ENCODE results near the gene RREB1.
"Not testable (repeated sequence)": the region's sequence is repeated elsewhere in the genome, so short reads cannot be mapped to it uniquely, and the experiment has no call there.

Gene RREB1

GRCh38 chr6:7148100-7148822 is 40.5 kb downstream of the RREB1 start:
- TF ChIP-seq POLR2A (IDR thresholded peaks at IDR 0.05; ENCODE audit: low read depth, low read length) (no peak), PAX5 (IDR thresholded peaks at IDR 0.05; ENCODE audit: insufficient read depth, low read length, severe bottlenecking) (no peak), SPI1 (IDR thresholded peaks at IDR 0.05; ENCODE audit: low read depth, low read length) (no peak), POLR2AphosphoS5 (IDR thresholded peaks at IDR 0.05; ENCODE audit: low read depth, low read length) (no peak), POU2F2 (IDR thresholded peaks at IDR 0.05; ENCODE audit: low read depth, low read length) (no peak), TAF1 (IDR thresholded peaks at IDR 0.05; ENCODE audit: low read depth, low read length) (no peak)
- no peak for FAIRE-seq
- no peak for DNase-seq (ENCODE audit: insufficient read length, low spot score)

- no peak for DNase-seq (ENCODE audit: insufficient read length, low spot score)
- TF ChIP-seq SPI1 (IDR thresholded peaks at IDR 0.05; ENCODE audit: low read depth, low read length) (no peak), TAF1 (IDR thresholded peaks at IDR 0.05; ENCODE audit: low read depth, low read length) (no peak), POU2F2 (IDR thresholded peaks at IDR 0.05; ENCODE audit: low read depth, low read length) (no peak), POLR2AphosphoS5 (IDR thresholded peaks at IDR 0.05; ENCODE audit: low read depth, low read length) (no peak)
- no peak for FAIRE-seq
Observed at GRCh38 chr6:7150381-7151064, 42.8 kb downstream of the RREB1 start.

DNA sequence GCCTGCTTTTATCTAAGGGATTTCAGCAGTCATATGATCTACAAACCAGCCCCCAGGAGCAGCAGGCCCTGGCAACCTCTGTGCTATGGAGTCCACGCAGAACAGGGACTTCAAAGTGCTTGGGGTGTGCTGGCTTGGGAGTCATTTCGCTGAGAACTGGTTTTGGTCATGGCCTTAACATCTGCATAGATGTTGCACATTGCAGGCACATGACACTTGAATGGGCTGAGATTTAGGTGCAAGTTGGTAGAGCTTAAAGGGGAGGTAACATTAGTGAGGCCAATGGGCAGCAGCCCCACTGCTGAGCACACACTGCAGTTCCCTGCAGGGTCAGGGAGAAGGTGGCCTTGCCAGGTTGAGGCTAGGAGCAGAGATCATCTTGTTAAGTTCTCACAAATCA is 43.6 kb downstream of the RREB1 start:
- FAIRE-seq: peak; percentile 55
- no peak for TF ChIP-seq PAX5 (IDR thresholded peaks at IDR 0.05; ENCODE audit: insufficient read depth, low read length, severe bottlenecking)
- TF ChIP-seq POU2F2 (IDR thresholded peaks at IDR 0.05; ENCODE audit: low read depth, low read length): no peak
- no peak for TF ChIP-seq SPI1 (IDR thresholded peaks at IDR 0.05; ENCODE audit: low read depth, low read length)
- no peak for TF ChIP-seq POLR2A (IDR thresholded peaks at IDR 0.05; ENCODE audit: low read depth, low read length)
- no peak for TF ChIP-seq POLR2AphosphoS5 (IDR thresholded peaks at IDR 0.05; ENCODE audit: low read depth, low read length)
- TF ChIP-seq TAF1 (IDR thresholded peaks at IDR 0.05; ENCODE audit: low read depth, low read length): no peak
- no peak for DNase-seq (ENCODE audit: insufficient read length, low spot score)

- FAIRE-seq: no peak
- TF ChIP-seq TAF1 (IDR thresholded peaks at IDR 0.05; ENCODE audit: low read depth, low read length) (no peak), SPI1 (IDR thresholded peaks at IDR 0.05; ENCODE audit: low read depth, low read length) (no peak), POU2F2 (IDR thresholded peaks at IDR 0.05; ENCODE audit: low read depth, low read length) (no peak), PAX5 (IDR thresholded peaks at IDR 0.05; ENCODE audit: insufficient read depth, low read length, severe bottlenecking) (no peak), POLR2AphosphoS5 (IDR thresholded peaks at IDR 0.05; ENCODE audit: low read depth, low read length) (no peak), POLR2A (IDR thresholded peaks at IDR 0.05; ENCODE audit: low read depth, low read length) (no peak)
- DNase-seq (ENCODE audit: insufficient read length, low spot score): no peak
Observed at GRCh38 chr6:7152462-7152861, 44.7 kb downstream of the RREB1 start.

- FAIRE-seq (peak; percentile 43), DNase-seq (ENCODE audit: insufficient read length, low spot score) (no peak)
- TF ChIP-seq TAF1 (IDR thresholded peaks at IDR 0.05; ENCODE audit: low read depth, low read length) (no peak), POLR2A (IDR thresholded peaks at IDR 0.05; ENCODE audit: low read depth, low read length) (no peak), POLR2AphosphoS5 (IDR thresholded peaks at IDR 0.05; ENCODE audit: low read depth, low read length) (no peak), PAX5 (IDR thresholded peaks at IDR 0.05; ENCODE audit: insufficient read depth, low read length, severe bottlenecking) (no peak), SPI1 (IDR thresholded peaks at IDR 0.05; ENCODE audit: low read depth, low read length) (no peak), POU2F2 (IDR thresholded peaks at IDR 0.05; ENCODE audit: low read depth, low read length) (no peak)
Observed at GRCh38 chr6:7153789-7154188, 46.0 kb downstream of the RREB1 start.

DNA sequence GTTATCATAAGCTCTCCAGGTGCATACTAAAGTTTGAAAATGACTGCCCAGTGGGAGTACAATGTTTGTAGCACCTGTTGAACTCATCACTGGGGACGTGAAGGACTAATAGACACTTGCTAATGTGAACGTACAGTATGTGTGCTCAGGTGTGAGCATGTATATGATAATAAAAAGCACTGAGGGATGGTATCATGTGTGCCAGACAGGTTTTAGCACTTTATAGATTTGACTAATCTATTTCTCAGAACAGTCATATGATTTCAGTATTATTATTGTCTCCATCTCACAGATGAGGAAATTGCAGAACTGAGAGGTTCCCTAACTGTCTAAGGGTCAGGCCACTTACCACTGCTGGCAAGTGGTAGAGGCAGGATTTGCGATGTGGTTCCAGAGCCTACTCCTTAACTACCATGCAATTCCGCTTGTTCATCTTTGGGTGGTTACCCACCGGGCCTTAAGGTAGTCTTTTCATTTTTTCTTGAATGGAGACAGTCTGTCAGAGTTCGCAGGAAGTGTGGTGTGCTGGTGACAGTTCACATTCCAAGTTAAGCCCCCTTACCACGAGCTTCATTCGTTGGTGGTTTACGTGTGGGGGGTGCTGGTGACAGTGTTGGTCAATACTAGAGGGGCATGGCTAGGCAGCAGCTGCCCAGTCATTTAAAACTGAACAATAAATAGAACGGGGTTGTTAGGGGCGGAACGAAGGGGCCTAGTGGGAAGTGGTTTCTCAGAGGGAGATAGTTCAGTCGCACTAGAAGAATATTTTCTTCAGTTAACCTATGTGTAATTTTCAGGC is 46.8 kb downstream of the RREB1 start:
- FAIRE-seq (peak; percentile 60), DNase-seq (ENCODE audit: insufficient read length, low spot score) (no peak)
- peak; percentile 98 for TF ChIP-seq SPI1 (IDR thresholded peaks at IDR 0.05; ENCODE audit: low read depth, low read length)
- no peak for TF ChIP-seq TAF1 (IDR thresholded peaks at IDR 0.05; ENCODE audit: low read depth, low read length)
- no peak for TF ChIP-seq PAX5 (IDR thresholded peaks at IDR 0.05; ENCODE audit: insufficient read depth, low read length, severe bottlenecking)
- no peak for TF ChIP-seq POLR2AphosphoS5 (IDR thresholded peaks at IDR 0.05; ENCODE audit: low read depth, low read length)
- TF ChIP-seq POU2F2 (IDR thresholded peaks at IDR 0.05; ENCODE audit: low read depth, low read length): no peak; the same call in 1 of the 2 replicates

DNA sequence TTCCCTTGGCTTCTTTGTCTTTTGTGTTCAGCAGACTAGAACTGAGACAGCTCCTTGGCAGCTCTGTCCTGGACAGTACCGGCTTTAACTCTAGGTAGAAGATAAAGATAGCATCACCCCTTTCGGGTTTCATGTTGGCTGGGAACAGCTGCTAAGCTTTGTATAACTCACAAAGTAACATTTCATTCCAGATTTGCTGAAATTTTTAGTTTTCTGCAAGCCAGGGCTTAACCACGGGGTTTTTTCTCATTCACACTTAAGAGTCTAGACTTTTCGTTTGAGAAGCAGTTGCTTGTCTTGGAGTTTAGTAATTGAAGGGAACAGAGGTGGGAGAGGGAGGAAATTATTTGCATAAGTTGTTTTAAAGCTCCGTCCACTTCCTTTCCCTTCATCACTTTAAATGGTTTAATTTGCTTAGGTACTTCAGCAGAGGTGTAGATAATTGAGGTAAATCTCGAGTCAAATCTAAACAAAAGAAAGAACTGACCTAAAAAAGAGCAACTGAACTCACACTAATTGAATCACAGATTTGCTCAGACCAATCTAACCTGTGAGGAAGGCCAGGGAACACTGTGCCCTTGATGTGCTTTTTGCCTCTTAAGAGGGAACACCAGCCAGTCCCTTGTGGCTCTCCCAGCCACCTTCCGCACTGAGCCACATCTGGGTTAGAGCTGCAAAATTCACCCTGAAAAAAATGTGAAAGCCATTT is 48.3 kb downstream of the RREB1 start:
- TF ChIP-seq SPI1 (IDR thresholded peaks at IDR 0.05; ENCODE audit: low read depth, low read length) (peak; percentile 37; the same call in 1 of the 2 replicates), POU2F2 (IDR thresholded peaks at IDR 0.05; ENCODE audit: low read depth, low read length) (no peak), PAX5 (IDR thresholded peaks at IDR 0.05; ENCODE audit: insufficient read depth, low read length, severe bottlenecking) (peak; percentile 37)
- FAIRE-seq (peak; percentile 52), DNase-seq (ENCODE audit: insufficient read length, low spot score) (no peak)

DNA sequence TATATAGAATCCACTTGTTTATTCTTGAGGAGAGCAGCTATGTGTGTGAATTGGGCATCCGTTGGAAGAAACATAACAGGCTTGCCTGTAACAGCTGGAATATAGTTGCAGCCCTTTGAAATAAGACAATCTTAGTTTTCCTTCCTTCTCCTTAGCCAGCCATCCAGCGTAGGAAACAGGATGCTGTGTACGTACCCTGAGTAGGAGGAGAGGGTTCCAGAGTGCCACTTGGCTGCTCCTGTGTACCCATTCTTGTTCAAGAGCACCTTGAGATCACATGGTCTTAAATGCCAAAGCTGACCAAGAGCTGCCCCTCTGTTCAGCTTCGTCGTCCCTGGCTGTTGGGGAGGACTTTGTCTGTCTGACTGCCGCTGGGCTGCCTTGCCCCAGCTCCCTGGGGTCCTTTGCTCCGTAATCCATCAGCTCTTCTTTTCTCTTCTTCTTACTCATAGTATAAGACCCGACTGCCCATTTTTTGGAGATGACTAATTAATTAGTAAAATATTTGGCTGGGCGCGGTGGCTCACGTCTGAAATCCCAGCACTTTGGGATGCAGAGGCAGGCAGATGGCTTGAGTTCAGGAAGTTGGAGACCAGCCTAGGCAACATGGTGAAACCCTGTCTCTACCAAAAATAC is 49.0 kb downstream of the RREB1 start:
- TF ChIP-seq POLR2AphosphoS5 (IDR thresholded peaks at IDR 0.05; ENCODE audit: low read depth, low read length) (no peak), SPI1 (IDR thresholded peaks at IDR 0.05; ENCODE audit: low read depth, low read length) (no peak), POLR2A (IDR thresholded peaks at IDR 0.05; ENCODE audit: low read depth, low read length) (peak; percentile 47; the same call in 1 of the 2 replicates), TAF1 (IDR thresholded peaks at IDR 0.05; ENCODE audit: low read depth, low read length) (no peak)
- FAIRE-seq (no peak), DNase-seq (ENCODE audit: insufficient read length, low spot score) (no peak)

- not testable (repeated sequence) for DNase-seq (ENCODE audit: insufficient read length, low spot score); FAIRE-seq
Observed at GRCh38 chr6:7157307-7157706, 49.5 kb downstream of the RREB1 start.

Data from GM12891 (cell line).